GM12878 (cell line): ENCODE results near the gene ZCCHC24. TPM values are rescaled to one million over a fixed set of nuclear protein-coding genes. Genes with fewer than 3 reads are reported as not detected.

Experiments used
- ATAC-seq: fragments of 200-7000 bp; cut with Tn5 transposase; 3 replicates; pipeline ENCODE4 v1.9.1; 2020; ENCODE audit warnings: mild to moderate bottlenecking, moderate library complexity
- BruUV-seq: library from RNA; stranded (reverse); fragments of 400-500 nt; replicated peaks from 2 replicates; lab custom pipeline; 2021; lab: Mats Ljungman, UMichigan
- CTCF ChIA-PET: fragments of 300-600 bp; sonication (Branson Sonifier 250); formaldehyde crosslinking; extraction: SDS; loops from one replicate; lab custom pipeline; 2021; ENCODE audit warnings: inconsistent platforms; lab: Yijun Ruan, JAX
- POLR2A ChIA-PET: fragments of 350-600 bp; formaldehyde crosslinking; extraction: SDS; loops from one replicate; lab custom pipeline; 2021; ENCODE audit warnings: inconsistent platforms; lab: Charles Lee
- RAD21 ChIA-PET: fragments of 300-600 bp; sonication (Branson Sonifier 250); formaldehyde crosslinking; loops from one replicate; lab custom pipeline; 2023; ENCODE audit warnings: antibody characterized with exemption; ENCODE audit not compliant: unreplicated experiment; lab: Charles Lee
- SMC1A ChIA-PET: fragments of 300-600 bp; sonication (Branson Sonifier 250); formaldehyde crosslinking; loops from one replicate; lab custom pipeline; 2023; ENCODE audit not compliant: unreplicated experiment, uncharacterized antibody; lab: Charles Lee
- DNase-seq: peaks from one replicate; pipeline ENCODE4 v3.0.0-alpha.2; 2011; ENCODE audit warnings: low read depth, low spot score
- FAIRE-seq: peaks from 3 replicates; lab custom pipeline; 2011; peaks lifted over from hg19 to GRCh38; lab: Jason Lieb, UNC
- H2AFZ ChIP-seq: 2 replicates; pipeline ENCODE4 v1.6.0; 2011; ENCODE audit warnings: low read depth, low read length, control low read depth; ENCODE audit not compliant: control insufficient read depth
- H3K27ac ChIP-seq: 2 replicates; pipeline ENCODE4 v1.5.1; 2011; ENCODE audit warnings: control low read depth; ENCODE audit not compliant: control insufficient read depth, insufficient read depth
- H3K27me3 ChIP-seq, 2 experiments: replicated peaks in 1 of 2; 2 replicates each; pipeline versions ENCODE4 v1.6.0 to v1.6.1; 2011; ENCODE audit warnings: low read length in 1 of 2; ENCODE audit not compliant: control insufficient read depth in 2 of 2, insufficient read depth in 2 of 2
- H3K36me3 ChIP-seq, 2 experiments: 2 replicates each; pipeline ENCODE4 v1.5.1; 2011; ENCODE audit warnings: low read length in 1 of 2; ENCODE audit not compliant: control insufficient read depth in 2 of 2, insufficient read depth in 2 of 2
- H3K4me1 ChIP-seq: 2 replicates; pipeline ENCODE4 v1.6.1; 2011; ENCODE audit warnings: mild to moderate bottlenecking, low read length, moderate library complexity, mixed read lengths; ENCODE audit not compliant: control insufficient read depth, insufficient read depth
- H3K4me2 ChIP-seq: 2 replicates; pipeline ENCODE4 v1.6.0; 2011; ENCODE audit warnings: control low read depth; ENCODE audit not compliant: control insufficient read depth, insufficient read depth
- H3K4me3 ChIP-seq: fragments of 200-600 bp; sonication (generic); 2 replicates; pipeline ENCODE4 v1.5.1; 2016
- H3K79me2 ChIP-seq: 2 replicates; pipeline ENCODE4 v1.6.0; 2011; ENCODE audit warnings: low read length; ENCODE audit not compliant: control insufficient read depth, insufficient read depth
- H3K9ac ChIP-seq: 2 replicates; pipeline ENCODE4 v1.8.0; 2011; ENCODE audit warnings: low read length, control low read depth, mixed read lengths; ENCODE audit not compliant: control insufficient read depth, insufficient read depth
- H3K9me3 ChIP-seq: replicated peaks from 3 replicates; pipeline ENCODE4 v1.5.1; 2011; ENCODE audit warnings: mild to moderate bottlenecking, low read length; ENCODE audit not compliant: control insufficient read depth, insufficient read depth
- H4K20me1 ChIP-seq: 2 replicates; pipeline ENCODE4 v1.6.0; 2011; ENCODE audit not compliant: control insufficient read depth, insufficient read depth
- CBFB ChIP-seq: IDR thresholded peaks from 2 replicates; pipeline ENCODE4 v1.6.1; 2016; ENCODE audit warnings: antibody characterized with exemption, low read depth
- CBX5 ChIP-seq: sonication (generic); IDR thresholded peaks from 2 replicates; pipeline ENCODE4 v1.6.1; 2016; ENCODE audit warnings: low read depth, moderate library complexity, mild to moderate bottlenecking, inconsistent platforms
- HCFC1 ChIP-seq: fragments of 150-350 bp; IDR thresholded peaks from 2 replicates; pipeline ENCODE4 v1.6.1; 2014; ENCODE audit warnings: low read length
- HDAC6 ChIP-seq: fragments of 200-600 bp; sonication (generic); IDR thresholded peaks from one replicate; pipeline ENCODE4 v1.8.0; 2017; ENCODE audit warnings: antibody characterized with exemption; ENCODE audit not compliant: unreplicated experiment
- MYC ChIP-seq: IDR thresholded peaks from 2 replicates; pipeline ENCODE4 v1.6.1; 2011; ENCODE audit warnings: mild to moderate bottlenecking, low read length, moderate library complexity, inconsistent platforms; ENCODE audit not compliant: insufficient read depth, insufficient replicate concordance, insufficient read length, severe bottlenecking
- NBN ChIP-seq: fragments of 450-650 bp; IDR thresholded peaks from 2 replicates; pipeline ENCODE4 v1.6.1; 2016
- NR2C1 ChIP-seq: fragments of 450-650 bp; IDR thresholded peaks from 2 replicates; pipeline ENCODE4 v1.6.1; 2017; ENCODE audit warnings: antibody characterized with exemption, mild to moderate bottlenecking, moderate library complexity
- NRF1 ChIP-seq: conservative IDR thresholded peaks from 2 replicates; pipeline ENCODE4 v1.6.1; 2011; ENCODE audit warnings: mild to moderate bottlenecking, low read depth, low read length, improper control_type of control experiment
- RAD21 ChIP-seq: IDR thresholded peaks from 2 replicates; pipeline ENCODE4 v1.6.1; 2011; ENCODE audit warnings: mild to moderate bottlenecking, low read depth, low read length, moderate library complexity; ENCODE audit not compliant: insufficient read depth
- RAD51 ChIP-seq: fragments of 450-650 bp; IDR thresholded peaks from 2 replicates; pipeline ENCODE4 v1.6.1; 2016; ENCODE audit warnings: moderate library complexity, mild to moderate bottlenecking, inconsistent platforms
- SIX5 ChIP-seq: IDR thresholded peaks from 2 replicates; pipeline ENCODE4 v1.6.1; 2011; ENCODE audit warnings: mild to moderate bottlenecking, low read depth, low read length, moderate library complexity; ENCODE audit not compliant: severe bottlenecking
- SMAD5 ChIP-seq: IDR thresholded peaks from 2 replicates; pipeline ENCODE4 v1.6.1; 2016; ENCODE audit warnings: antibody characterized with exemption, low read depth
- SMC3 ChIP-seq: IDR thresholded peaks from 2 replicates; pipeline ENCODE4 v1.6.1; 2011; ENCODE audit warnings: low read length, improper control_type of control experiment, borderline replicate concordance
- WGBS: methylation state at CpG from one replicate; pipeline ENCODE4 v1.1.6; 2016; ENCODE audit warnings: low lambda C conversion rate; ENCODE audit not compliant: insufficient replicate concordance, insufficient coverage; ENCODE audit errors: missing lambda C conversion rate; 5-methylcytosine and 5-hydroxymethylcytosine counted together
- in situ Hi-C: fragments of 300-500 bp; cut with MboI; formaldehyde crosslinking; loops from 9 replicates; pipeline ENCODE4 v1.14.3; 2018; ENCODE audit warnings: mixed read lengths
- intact Hi-C: fragments of 100-400 bp; cut with micrococcal nuclease; formaldehyde crosslinking; loops from one replicate; pipeline ENCODE4 v1.14.2; 2022; ENCODE audit not compliant: unreplicated experiment
- polyA plus RNA-seq, 11 experiments: library from polyadenylated mRNA; depleted of rRNA in 4 of 11; unstranded in 6 of 11; stranded (reverse) in 5 of 11; fragments of >200 nt; fragmentation: Nextera tagmentation in 4 of 11; fragmentation: Illumina TruSeq in 1 of 11; extraction: Ambion mirVana in 4 of 11; extraction: Trizol in 1 of 11; gene quantifications; 1 replicate in 1 of 11; 2 replicates in 10 of 11; pipeline versions ENCODE4 v1.2.1 to v1.2.3, GENCODE V29; 2011 to 2016; ENCODE audit warnings: inconsistent platforms in 2 of 11, missing spikeins in 2 of 11, low read depth in 1 of 11
- total RNA-seq, 4 experiments: library from RNA; depleted of rRNA in 3 of 4; stranded (reverse); fragments of >200 nt in 3 of 4; fragmentation: Illumina TruSeq in 1 of 4; extraction: Trizol in 1 of 4; gene quantifications; 2 replicates each; pipeline versions ENCODE4 v1.2.1 to v1.2.3, GENCODE V29; 2013 to 2021
- TF ChIP-seq, protein P1 (sequence below): fragments of 150-350 bp; IDR thresholded peaks from 2 replicates; pipeline ENCODE4 v1.6.1; 2016; ENCODE audit warnings: low read depth, low read length
- TF ChIP-seq, protein P2 (sequence below): fragments of 450-650 bp; formaldehyde crosslinking; IDR thresholded peaks from 2 replicates; pipeline ENCODE4 v1.4.0; 2020; ENCODE audit warnings: mild to moderate bottlenecking, moderate library complexity
- TF ChIP-seq, protein P3 (sequence below): IDR thresholded peaks from 2 replicates; pipeline ENCODE4 v1.6.1; 2011; ENCODE audit warnings: low read depth, low read length, improper control_type of control experiment, borderline replicate concordance
- TF ChIP-seq, protein P4 (sequence below): IDR thresholded peaks from 2 replicates; pipeline ENCODE4 v1.6.1; 2011; ENCODE audit warnings: low read depth, mild to moderate bottlenecking, low read length, moderate library complexity, borderline replicate concordance; ENCODE audit errors: extremely low read depth

The ZCCHC24 gene
- total and polyA plus RNA-seq, 10 of the 15 experiments (the other 5 are each of a cell fraction or from before 2014, with no cell fraction given), result 0.02 to 0.62 (median 0.04) TPM; not detected in 4

DNA sequence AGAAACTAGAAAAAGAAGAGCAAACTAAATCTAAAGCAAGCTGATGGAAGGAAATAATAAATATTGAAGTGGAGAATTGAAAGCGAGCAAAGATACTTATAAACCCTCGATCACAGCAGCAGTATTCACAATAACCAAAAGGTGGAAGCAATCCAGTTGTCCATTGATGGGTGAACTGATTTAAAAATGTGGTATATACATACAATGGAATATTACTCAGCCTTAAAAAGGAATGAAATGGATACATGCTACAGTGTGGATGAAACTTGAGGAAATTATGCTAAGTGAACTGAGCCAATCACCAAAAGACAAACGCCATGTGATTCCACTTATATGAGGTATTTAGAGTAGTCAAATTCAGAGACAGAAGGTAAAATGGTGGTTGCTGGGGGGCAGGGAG lies 17.5 kb downstream of the ZCCHC24 start:
- ChIA-PET SMC1A (interaction anchor here (0.6 kb wide), 1 partner anchor 35 kb away, joined by 4 read pairs; no protein-coding TSS in a partner anchor), RAD21 (no interaction called here), POLR2A (no interaction called here), CTCF (interaction anchor here (1.7 kb wide), 1 partner anchor 55 kb away, joined by 5 read pairs; no protein-coding TSS in a partner anchor)
- no peak overlapping the region for H3K4me3 ChIP-seq
- H3K27me3 ChIP-seq, result no peaks in the 10 kb centered on the region; a peak in 1 of 4 replicates
- intact Hi-C loops (no loop called here), in situ Hi-C loops (no loop called here)
- FAIRE-seq (no peak), DNase-seq (no peak), ATAC-seq (no peak)
- no peaks in the 10 kb centered on the region for H3K4me1 ChIP-seq
- TF ChIP-seq NRF1 (no peak), RAD21 (no peak), SIX5 (no peak), CBFB (no peak), MYC (no peak), HCFC1 (no peak), NR2C1 (no peak), SMAD5 (no peak), RAD51 (no peak), SMC3 (no peak), NBN (no peak), HDAC6 (no peak), CBX5 (no peak)
- TF ChIP-seq, protein P1, sequence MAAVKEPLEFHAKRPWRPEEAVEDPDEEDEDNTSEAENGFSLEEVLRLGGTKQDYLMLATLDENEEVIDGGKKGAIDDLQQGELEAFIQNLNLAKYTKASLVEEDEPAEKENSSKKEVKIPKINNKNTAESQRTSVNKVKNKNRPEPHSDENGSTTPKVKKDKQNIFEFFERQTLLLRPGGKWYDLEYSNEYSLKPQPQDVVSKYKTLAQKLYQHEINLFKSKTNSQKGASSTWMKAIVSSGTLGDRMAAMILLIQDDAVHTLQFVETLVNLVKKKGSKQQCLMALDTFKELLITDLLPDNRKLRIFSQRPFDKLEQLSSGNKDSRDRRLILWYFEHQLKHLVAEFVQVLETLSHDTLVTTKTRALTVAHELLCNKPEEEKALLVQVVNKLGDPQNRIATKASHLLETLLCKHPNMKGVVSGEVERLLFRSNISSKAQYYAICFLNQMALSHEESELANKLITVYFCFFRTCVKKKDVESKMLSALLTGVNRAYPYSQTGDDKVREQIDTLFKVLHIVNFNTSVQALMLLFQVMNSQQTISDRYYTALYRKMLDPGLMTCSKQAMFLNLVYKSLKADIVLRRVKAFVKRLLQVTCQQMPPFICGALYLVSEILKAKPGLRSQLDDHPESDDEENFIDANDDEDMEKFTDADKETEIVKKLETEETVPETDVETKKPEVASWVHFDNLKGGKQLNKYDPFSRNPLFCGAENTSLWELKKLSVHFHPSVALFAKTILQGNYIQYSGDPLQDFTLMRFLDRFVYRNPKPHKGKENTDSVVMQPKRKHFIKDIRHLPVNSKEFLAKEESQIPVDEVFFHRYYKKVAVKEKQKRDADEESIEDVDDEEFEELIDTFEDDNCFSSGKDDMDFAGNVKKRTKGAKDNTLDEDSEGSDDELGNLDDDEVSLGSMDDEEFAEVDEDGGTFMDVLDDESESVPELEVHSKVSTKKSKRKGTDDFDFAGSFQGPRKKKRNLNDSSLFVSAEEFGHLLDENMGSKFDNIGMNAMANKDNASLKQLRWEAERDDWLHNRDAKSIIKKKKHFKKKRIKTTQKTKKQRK, result no peak
- TF ChIP-seq, protein P2, sequence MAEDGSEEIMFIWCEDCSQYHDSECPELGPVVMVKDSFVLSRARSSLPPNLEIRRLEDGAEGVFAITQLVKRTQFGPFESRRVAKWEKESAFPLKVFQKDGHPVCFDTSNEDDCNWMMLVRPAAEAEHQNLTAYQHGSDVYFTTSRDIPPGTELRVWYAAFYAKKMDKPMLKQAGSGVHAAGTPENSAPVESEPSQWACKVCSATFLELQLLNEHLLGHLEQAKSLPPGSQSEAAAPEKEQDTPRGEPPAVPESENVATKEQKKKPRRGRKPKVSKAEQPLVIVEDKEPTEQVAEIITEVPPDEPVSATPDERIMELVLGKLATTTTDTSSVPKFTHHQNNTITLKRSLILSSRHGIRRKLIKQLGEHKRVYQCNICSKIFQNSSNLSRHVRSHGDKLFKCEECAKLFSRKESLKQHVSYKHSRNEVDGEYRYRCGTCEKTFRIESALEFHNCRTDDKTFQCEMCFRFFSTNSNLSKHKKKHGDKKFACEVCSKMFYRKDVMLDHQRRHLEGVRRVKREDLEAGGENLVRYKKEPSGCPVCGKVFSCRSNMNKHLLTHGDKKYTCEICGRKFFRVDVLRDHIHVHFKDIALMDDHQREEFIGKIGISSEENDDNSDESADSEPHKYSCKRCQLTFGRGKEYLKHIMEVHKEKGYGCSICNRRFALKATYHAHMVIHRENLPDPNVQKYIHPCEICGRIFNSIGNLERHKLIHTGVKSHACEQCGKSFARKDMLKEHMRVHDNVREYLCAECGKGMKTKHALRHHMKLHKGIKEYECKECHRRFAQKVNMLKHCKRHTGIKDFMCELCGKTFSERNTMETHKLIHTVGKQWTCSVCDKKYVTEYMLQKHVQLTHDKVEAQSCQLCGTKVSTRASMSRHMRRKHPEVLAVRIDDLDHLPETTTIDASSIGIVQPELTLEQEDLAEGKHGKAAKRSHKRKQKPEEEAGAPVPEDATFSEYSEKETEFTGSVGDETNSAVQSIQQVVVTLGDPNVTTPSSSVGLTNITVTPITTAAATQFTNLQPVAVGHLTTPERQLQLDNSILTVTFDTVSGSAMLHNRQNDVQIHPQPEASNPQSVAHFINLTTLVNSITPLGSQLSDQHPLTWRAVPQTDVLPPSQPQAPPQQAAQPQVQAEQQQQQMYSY, result no peak
- TF ChIP-seq, protein P3, sequence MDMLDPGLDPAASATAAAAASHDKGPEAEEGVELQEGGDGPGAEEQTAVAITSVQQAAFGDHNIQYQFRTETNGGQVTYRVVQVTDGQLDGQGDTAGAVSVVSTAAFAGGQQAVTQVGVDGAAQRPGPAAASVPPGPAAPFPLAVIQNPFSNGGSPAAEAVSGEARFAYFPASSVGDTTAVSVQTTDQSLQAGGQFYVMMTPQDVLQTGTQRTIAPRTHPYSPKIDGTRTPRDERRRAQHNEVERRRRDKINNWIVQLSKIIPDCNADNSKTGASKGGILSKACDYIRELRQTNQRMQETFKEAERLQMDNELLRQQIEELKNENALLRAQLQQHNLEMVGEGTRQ, result no peak
- TF ChIP-seq, protein P4, sequence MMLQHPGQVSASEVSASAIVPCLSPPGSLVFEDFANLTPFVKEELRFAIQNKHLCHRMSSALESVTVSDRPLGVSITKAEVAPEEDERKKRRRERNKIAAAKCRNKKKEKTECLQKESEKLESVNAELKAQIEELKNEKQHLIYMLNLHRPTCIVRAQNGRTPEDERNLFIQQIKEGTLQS, result no peak
- BruUV-seq, result no TSS peak
- no peak overlapping the region for H3K4me2 ChIP-seq
- no peak overlapping the region for H3K9ac ChIP-seq
- H3K9me3 ChIP-seq, result no peaks in the 10 kb centered on the region
- no peaks in the 10 kb centered on the region for H3K36me3 ChIP-seq
- no peak overlapping the region for H3K27ac ChIP-seq
- 36% methylated on average over 3 of the region's 3 CpGs for WGBS
- H3K79me2 ChIP-seq, result no peaks in the 10 kb centered on the region
- H4K20me1 ChIP-seq, result no peaks in the 10 kb centered on the region
- H2AFZ ChIP-seq, result no peak overlapping the region
